Loucy (cell line): ENCODE data around the gene MIR17HG.

ENCODE experiments used
- EZH2phosphoT487 ChIP-seq: fragments of 200-600 bp; IDR thresholded peaks from 2 replicates; pipeline ENCODE4 v1.6.1; 2018; ENCODE audit warnings: antibody characterized with exemption, mild to moderate bottlenecking, moderate library complexity, borderline replicate concordance
- TF ChIP-seq, protein P1 (sequence below): fragments of 200-600 bp; sonication (generic); conservative IDR thresholded peaks from 2 replicates; pipeline ENCODE4 v1.5.1; 2014; ENCODE audit warnings: mild to moderate bottlenecking, antibody characterized with exemption, low read length

DNA sequence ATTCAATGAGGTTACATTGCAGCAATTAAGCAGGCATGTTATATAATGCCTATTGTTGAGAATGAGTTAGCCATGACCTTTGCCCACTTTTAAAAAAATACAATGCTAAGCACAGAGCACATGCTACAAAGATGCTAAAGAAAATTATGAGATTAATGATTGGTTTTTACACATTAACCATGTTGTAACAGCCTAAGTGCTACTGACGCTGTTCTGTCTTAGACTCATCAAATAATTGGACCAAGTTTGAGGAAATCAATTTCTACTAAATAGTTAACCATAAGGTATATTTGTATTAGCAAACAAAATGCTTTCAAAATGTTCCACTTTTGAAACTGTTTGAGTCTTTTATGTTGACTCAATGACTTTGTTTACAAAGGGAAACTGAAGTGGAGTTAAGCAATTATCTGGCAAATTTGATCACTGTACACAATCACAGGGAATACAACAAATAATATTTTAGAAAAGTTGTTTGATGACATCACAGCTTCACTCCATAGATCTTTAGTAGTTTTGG lies 14.3 kb downstream of the MIR17HG start:
- TF ChIP-seq, protein P1, sequence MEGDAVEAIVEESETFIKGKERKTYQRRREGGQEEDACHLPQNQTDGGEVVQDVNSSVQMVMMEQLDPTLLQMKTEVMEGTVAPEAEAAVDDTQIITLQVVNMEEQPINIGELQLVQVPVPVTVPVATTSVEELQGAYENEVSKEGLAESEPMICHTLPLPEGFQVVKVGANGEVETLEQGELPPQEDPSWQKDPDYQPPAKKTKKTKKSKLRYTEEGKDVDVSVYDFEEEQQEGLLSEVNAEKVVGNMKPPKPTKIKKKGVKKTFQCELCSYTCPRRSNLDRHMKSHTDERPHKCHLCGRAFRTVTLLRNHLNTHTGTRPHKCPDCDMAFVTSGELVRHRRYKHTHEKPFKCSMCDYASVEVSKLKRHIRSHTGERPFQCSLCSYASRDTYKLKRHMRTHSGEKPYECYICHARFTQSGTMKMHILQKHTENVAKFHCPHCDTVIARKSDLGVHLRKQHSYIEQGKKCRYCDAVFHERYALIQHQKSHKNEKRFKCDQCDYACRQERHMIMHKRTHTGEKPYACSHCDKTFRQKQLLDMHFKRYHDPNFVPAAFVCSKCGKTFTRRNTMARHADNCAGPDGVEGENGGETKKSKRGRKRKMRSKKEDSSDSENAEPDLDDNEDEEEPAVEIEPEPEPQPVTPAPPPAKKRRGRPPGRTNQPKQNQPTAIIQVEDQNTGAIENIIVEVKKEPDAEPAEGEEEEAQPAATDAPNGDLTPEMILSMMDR: no peak
- no peak for TF ChIP-seq EZH2phosphoT487
